SU-DHL-6 (cell line): ENCODE results near the gene EIF5.

Source experiments
- EZH2phosphoT487 ChIP-seq: fragments of 200-600 bp; sonication (generic), shearing (Covaris generic); conservative IDR thresholded peaks from 2 replicates; pipeline ENCODE4 v1.6.1; 2018; ENCODE audit warnings: mild to moderate bottlenecking, antibody characterized with exemption, low read length, moderate library complexity, mixed read lengths
- TF ChIP-seq, protein P1 (sequence below): fragments of 200-600 bp; sonication (generic); IDR thresholded peaks from one replicate; pipeline ENCODE4 v1.5.1; 2017; ENCODE audit warnings: antibody characterized with exemption, mild to moderate bottlenecking, low read length, moderate library complexity; ENCODE audit not compliant: insufficient read depth, poor library complexity, severe bottlenecking

GRCh38 chr14:103304706-103305105 lies 29.3 kb upstream of the EIF5 start:
- TF ChIP-seq, protein P1, sequence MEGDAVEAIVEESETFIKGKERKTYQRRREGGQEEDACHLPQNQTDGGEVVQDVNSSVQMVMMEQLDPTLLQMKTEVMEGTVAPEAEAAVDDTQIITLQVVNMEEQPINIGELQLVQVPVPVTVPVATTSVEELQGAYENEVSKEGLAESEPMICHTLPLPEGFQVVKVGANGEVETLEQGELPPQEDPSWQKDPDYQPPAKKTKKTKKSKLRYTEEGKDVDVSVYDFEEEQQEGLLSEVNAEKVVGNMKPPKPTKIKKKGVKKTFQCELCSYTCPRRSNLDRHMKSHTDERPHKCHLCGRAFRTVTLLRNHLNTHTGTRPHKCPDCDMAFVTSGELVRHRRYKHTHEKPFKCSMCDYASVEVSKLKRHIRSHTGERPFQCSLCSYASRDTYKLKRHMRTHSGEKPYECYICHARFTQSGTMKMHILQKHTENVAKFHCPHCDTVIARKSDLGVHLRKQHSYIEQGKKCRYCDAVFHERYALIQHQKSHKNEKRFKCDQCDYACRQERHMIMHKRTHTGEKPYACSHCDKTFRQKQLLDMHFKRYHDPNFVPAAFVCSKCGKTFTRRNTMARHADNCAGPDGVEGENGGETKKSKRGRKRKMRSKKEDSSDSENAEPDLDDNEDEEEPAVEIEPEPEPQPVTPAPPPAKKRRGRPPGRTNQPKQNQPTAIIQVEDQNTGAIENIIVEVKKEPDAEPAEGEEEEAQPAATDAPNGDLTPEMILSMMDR, result no peak
- TF ChIP-seq EZH2phosphoT487, result no peak
